Fibroblast of lung (primary cell): ENCODE measurements around the gene SLC66A3.

Experiments used
- EZH2 ChIP-seq: IDR thresholded peaks from 2 replicates; pipeline ENCODE4 v1.5.1; 2012; ENCODE audit warnings: low read length, control low read depth, mild to moderate bottlenecking; ENCODE audit errors: missing control alignments
- TF ChIP-seq, protein P1 (sequence below), 2 donors: IDR thresholded peaks in 1 of 2; conservative IDR thresholded peaks in 1 of 2; 1 replicate in 1 of 2; 2 replicates in 1 of 2; pipeline ENCODE4 v1.5.1; 2011 to 2012; ENCODE audit warnings: low read length in 2 of 2, control low read depth in 1 of 2, inconsistent platforms in 1 of 2, low read depth in 1 of 2, mild to moderate bottlenecking in 1 of 2

DNA sequence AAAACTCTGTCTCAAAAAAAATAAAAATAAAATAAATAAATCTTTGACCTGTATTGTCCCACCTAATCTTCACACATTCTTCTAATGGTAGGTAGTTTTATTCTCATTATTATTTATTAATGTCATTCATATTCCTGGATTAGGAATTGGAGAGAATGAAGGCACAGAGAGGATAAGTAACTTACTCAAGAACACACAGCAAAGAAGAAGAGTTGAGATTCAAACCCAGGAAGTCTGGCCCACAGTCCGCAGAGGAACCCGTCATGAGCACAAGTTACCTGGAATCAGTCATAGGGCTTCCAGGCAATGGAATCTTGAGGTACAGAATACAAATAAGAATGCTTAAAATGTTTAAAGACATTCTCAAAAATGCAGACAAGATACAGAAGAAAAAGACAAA, 46.3 kb upstream of the SLC66A3 start:
- TF ChIP-seq, protein P1, sequence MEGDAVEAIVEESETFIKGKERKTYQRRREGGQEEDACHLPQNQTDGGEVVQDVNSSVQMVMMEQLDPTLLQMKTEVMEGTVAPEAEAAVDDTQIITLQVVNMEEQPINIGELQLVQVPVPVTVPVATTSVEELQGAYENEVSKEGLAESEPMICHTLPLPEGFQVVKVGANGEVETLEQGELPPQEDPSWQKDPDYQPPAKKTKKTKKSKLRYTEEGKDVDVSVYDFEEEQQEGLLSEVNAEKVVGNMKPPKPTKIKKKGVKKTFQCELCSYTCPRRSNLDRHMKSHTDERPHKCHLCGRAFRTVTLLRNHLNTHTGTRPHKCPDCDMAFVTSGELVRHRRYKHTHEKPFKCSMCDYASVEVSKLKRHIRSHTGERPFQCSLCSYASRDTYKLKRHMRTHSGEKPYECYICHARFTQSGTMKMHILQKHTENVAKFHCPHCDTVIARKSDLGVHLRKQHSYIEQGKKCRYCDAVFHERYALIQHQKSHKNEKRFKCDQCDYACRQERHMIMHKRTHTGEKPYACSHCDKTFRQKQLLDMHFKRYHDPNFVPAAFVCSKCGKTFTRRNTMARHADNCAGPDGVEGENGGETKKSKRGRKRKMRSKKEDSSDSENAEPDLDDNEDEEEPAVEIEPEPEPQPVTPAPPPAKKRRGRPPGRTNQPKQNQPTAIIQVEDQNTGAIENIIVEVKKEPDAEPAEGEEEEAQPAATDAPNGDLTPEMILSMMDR (conservative IDR thresholded peaks at IDR 0.05 in 1 of 2, IDR thresholded peaks at IDR 0.05 in 1 of 2; ENCODE audit: low read depth in 1 of 2, low read length in 2 of 2) = no peak
- TF ChIP-seq EZH2 = no peak
